Measurements from ENCODE around the gene PHRF1.

Gene PHRF1

GRCh38 chr11:539971-540481 lies 36.2 kb upstream of the PHRF1 start:
- no peak for DNase-seq (ENCODE audit: low spot score)

GRCh38 chr11:540583-541432 lies 35.5 kb upstream of the PHRF1 start:
- no peak for DNase-seq (ENCODE audit: low spot score)

- DNase-seq (ENCODE audit: low spot score) = no peak
Measured at GRCh38 chr11:541433-541885, 34.8 kb upstream of the PHRF1 start.

GRCh38 chr11:544817-545166 lies 31.5 kb upstream of the PHRF1 start:
- no peak for DNase-seq (ENCODE audit: low spot score)

GRCh38 chr11:545171-545570 lies 31.1 kb upstream of the PHRF1 start:
- DNase-seq (ENCODE audit: low spot score) = no peak

- DNase-seq (ENCODE audit: low spot score) = no peak
Measured at GRCh38 chr11:548700-549603, 27.3 kb upstream of the PHRF1 start.

GRCh38 chr11:550021-550745 lies 26.1 kb upstream of the PHRF1 start:
- DNase-seq (ENCODE audit: low spot score) = no peak

- no peak for DNase-seq (ENCODE audit: low spot score)
Measured at GRCh38 chr11:550746-551085, 25.6 kb upstream of the PHRF1 start.

GRCh38 chr11:551131-551530 lies 25.1 kb upstream of the PHRF1 start:
- DNase-seq (ENCODE audit: low spot score) = no peak

GRCh38 chr11:551596-551995 lies 24.7 kb upstream of the PHRF1 start:
- DNase-seq (ENCODE audit: low spot score) = no peak

GRCh38 chr11:553083-553987 lies 22.9 kb upstream of the PHRF1 start:
- DNase-seq (ENCODE audit: low spot score) = no peak

GRCh38 chr11:553988-554340 lies 22.3 kb upstream of the PHRF1 start:
- DNase-seq (ENCODE audit: low spot score) = no peak

- DNase-seq (ENCODE audit: low spot score) = no peak
Measured at GRCh38 chr11:554428-555226, 21.6 kb upstream of the PHRF1 start.

GRCh38 chr11:555227-555779 lies 21.0 kb upstream of the PHRF1 start:
- no peak for DNase-seq (ENCODE audit: low spot score)

GRCh38 chr11:555780-556661 lies 20.2 kb upstream of the PHRF1 start:
- no peak for DNase-seq (ENCODE audit: low spot score)

- no peak for DNase-seq (ENCODE audit: low spot score)
Measured at GRCh38 chr11:556662-557256, 19.5 kb upstream of the PHRF1 start.

- no peak for DNase-seq (ENCODE audit: low spot score)
Measured at GRCh38 chr11:557328-558132, 18.7 kb upstream of the PHRF1 start.

GRCh38 chr11:558503-558902 lies 17.8 kb upstream of the PHRF1 start:
- no peak for DNase-seq (ENCODE audit: low spot score)

Measured in pons (tissue), 1 donor.